ENCODE results near the gene BFSP2.

Gene BFSP2

GRCh38 chr3:133474251-133474801 lies 74.5 kb downstream of the BFSP2 start:
- no peaks in the 10 kb centered on the region for H3K79me2 ChIP-seq (ENCODE audit: low read length)
- no peaks in the 10 kb centered on the region for H3K27me3 ChIP-seq (ENCODE audit: low read depth, low read length)
- no peaks in the 10 kb centered on the region for H4K20me1 ChIP-seq (ENCODE audit: insufficient read depth, low read length)
- H3K4me2 ChIP-seq (ENCODE audit: low read length): peak overlapping the region; percentile 95
- H3K9ac ChIP-seq (ENCODE audit: low read length): peak overlapping the region; percentile 69
- H3K36me3 ChIP-seq (replicated peaks; ENCODE audit: low read depth, low read length): no peaks in the 10 kb centered on the region
- H3K9me3 ChIP-seq (ENCODE audit: insufficient read depth, low read length): peaks cover 4% of the 10 kb centered on the region; the same call in 1 of the 2 replicates
- H3K27ac ChIP-seq (ENCODE audit: low read length): peak overlapping the region; percentile 98
- no peak overlapping the region for H2AFZ ChIP-seq (ENCODE audit: low read depth, low read length)
- H3K4me3 ChIP-seq (ENCODE audit: low read length): peak overlapping the region; percentile 67
- H3K4me1 ChIP-seq (ENCODE audit: low read length): peaks cover 69% of the 10 kb centered on the region
- TF ChIP-seq EZH2phosphoT487 (IDR thresholded peaks at IDR 0.05; ENCODE audit: low read depth): no peak
- TF ChIP-seq, protein P1, sequence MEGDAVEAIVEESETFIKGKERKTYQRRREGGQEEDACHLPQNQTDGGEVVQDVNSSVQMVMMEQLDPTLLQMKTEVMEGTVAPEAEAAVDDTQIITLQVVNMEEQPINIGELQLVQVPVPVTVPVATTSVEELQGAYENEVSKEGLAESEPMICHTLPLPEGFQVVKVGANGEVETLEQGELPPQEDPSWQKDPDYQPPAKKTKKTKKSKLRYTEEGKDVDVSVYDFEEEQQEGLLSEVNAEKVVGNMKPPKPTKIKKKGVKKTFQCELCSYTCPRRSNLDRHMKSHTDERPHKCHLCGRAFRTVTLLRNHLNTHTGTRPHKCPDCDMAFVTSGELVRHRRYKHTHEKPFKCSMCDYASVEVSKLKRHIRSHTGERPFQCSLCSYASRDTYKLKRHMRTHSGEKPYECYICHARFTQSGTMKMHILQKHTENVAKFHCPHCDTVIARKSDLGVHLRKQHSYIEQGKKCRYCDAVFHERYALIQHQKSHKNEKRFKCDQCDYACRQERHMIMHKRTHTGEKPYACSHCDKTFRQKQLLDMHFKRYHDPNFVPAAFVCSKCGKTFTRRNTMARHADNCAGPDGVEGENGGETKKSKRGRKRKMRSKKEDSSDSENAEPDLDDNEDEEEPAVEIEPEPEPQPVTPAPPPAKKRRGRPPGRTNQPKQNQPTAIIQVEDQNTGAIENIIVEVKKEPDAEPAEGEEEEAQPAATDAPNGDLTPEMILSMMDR (IDR thresholded peaks at IDR 0.05; ENCODE audit: low read depth, low read length): no peak

GRCh38 chr3:133474817-133475216 lies 75.0 kb downstream of the BFSP2 start:
- Histone ChIP-seq H3K36me3 (replicated peaks; ENCODE audit: low read depth, low read length) (no peaks in the 10 kb centered on the region), H3K4me3 (ENCODE audit: low read length) (peak overlapping the region; percentile 67), H2AFZ (ENCODE audit: low read depth, low read length) (no peak overlapping the region; the same call in 1 of the 2 replicates), H3K4me1 (ENCODE audit: low read length) (peaks cover 68% of the 10 kb centered on the region), H3K9me3 (ENCODE audit: insufficient read depth, low read length) (peaks cover 4% of the 10 kb centered on the region; the same call in 1 of the 2 replicates), H3K79me2 (ENCODE audit: low read length) (no peaks in the 10 kb centered on the region), H4K20me1 (ENCODE audit: insufficient read depth, low read length) (no peaks in the 10 kb centered on the region), H3K4me2 (ENCODE audit: low read length) (peak overlapping the region; percentile 95), H3K9ac (ENCODE audit: low read length) (peak overlapping the region; percentile 69), H3K27me3 (ENCODE audit: low read depth, low read length) (no peaks in the 10 kb centered on the region), H3K27ac (ENCODE audit: low read length) (peak overlapping the region; percentile 98)
- TF ChIP-seq, protein P1 (IDR thresholded peaks at IDR 0.05; ENCODE audit: low read depth, low read length): no peak
- TF ChIP-seq EZH2phosphoT487 (IDR thresholded peaks at IDR 0.05; ENCODE audit: low read depth): no peak

DNA sequence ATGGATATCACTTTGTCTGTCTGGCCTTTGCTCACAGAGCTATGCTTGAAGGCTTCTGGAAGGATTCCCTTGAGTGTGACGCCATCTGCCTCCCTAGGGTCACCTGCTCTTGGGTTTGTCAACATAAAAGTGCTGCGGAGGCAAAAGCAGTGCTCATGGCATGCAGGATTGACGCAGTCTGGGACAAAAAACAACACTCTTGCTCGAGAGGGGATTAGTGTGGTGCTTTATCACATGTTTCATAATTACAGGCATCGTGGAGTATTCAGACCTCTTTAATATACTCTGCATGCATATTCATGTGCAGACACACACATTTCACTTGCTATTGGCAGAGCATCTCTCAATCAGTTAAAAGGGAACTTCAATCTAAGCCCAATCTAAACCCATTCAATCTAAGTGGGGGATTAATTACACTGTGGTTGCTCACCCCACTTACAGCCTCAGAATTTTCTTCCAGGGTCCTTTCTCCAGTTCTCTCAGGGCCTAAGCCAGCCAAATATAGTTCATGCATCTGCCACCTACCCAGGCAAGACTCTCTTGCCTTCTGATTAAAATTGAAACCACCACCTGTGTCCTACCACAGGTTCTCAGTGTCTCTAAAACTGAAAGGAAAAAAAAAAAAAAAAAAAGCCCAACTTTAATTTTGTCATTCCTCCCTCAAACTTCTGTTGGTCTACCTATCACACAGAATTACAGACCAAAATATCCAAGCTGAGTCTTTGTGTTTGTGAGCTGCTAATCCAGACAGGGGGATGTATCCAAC lies 75.6 kb downstream of the BFSP2 start:
- TF ChIP-seq EZH2phosphoT487 (IDR thresholded peaks at IDR 0.05; ENCODE audit: low read depth): no peak
- TF ChIP-seq, protein P1 (IDR thresholded peaks at IDR 0.05; ENCODE audit: low read depth, low read length): peak; percentile 35
- Histone ChIP-seq H3K79me2 (ENCODE audit: low read length) (no peaks in the 10 kb centered on the region), H3K27ac (ENCODE audit: low read length) (peak overlapping the region; percentile 98), H3K27me3 (ENCODE audit: low read depth, low read length) (no peaks in the 10 kb centered on the region), H3K9ac (ENCODE audit: low read length) (peak overlapping the region; percentile 73), H4K20me1 (ENCODE audit: insufficient read depth, low read length) (no peaks in the 10 kb centered on the region), H3K4me1 (ENCODE audit: low read length) (peaks cover 73% of the 10 kb centered on the region), H3K4me3 (ENCODE audit: low read length) (peak overlapping the region; percentile 67), H3K4me2 (ENCODE audit: low read length) (peak overlapping the region; percentile 95), H3K9me3 (ENCODE audit: insufficient read depth, low read length) (peaks cover 4% of the 10 kb centered on the region; the same call in 1 of the 2 replicates), H2AFZ (ENCODE audit: low read depth, low read length) (no peak overlapping the region; the same call in 1 of the 2 replicates), H3K36me3 (replicated peaks; ENCODE audit: low read depth, low read length) (no peaks in the 10 kb centered on the region)

GRCh38 chr3:133476971-133477375 lies 77.1 kb downstream of the BFSP2 start:
- H3K9me3 ChIP-seq (ENCODE audit: insufficient read depth, low read length): peaks cover 4% of the 10 kb centered on the region; the same call in 1 of the 2 replicates
- peak overlapping the region; percentile 95 for H3K4me2 ChIP-seq (ENCODE audit: low read length)
- H4K20me1 ChIP-seq (ENCODE audit: insufficient read depth, low read length): no peaks in the 10 kb centered on the region
- H3K9ac ChIP-seq (ENCODE audit: low read length): peak overlapping the region; percentile 73; the same call in 1 of the 2 replicates
- peaks cover 76% of the 10 kb centered on the region for H3K4me1 ChIP-seq (ENCODE audit: low read length)
- peak overlapping the region; percentile 13; the same call in 1 of the 2 replicates for H3K4me3 ChIP-seq (ENCODE audit: low read length)
- no peaks in the 10 kb centered on the region for H3K36me3 ChIP-seq (replicated peaks; ENCODE audit: low read depth, low read length)
- H2AFZ ChIP-seq (ENCODE audit: low read depth, low read length): peak overlapping the region; percentile 24
- H3K27me3 ChIP-seq (ENCODE audit: low read depth, low read length): no peaks in the 10 kb centered on the region
- no peaks in the 10 kb centered on the region for H3K79me2 ChIP-seq (ENCODE audit: low read length)
- TF ChIP-seq EZH2phosphoT487 (IDR thresholded peaks at IDR 0.05; ENCODE audit: low read depth): no peak
- TF ChIP-seq, protein P1 (IDR thresholded peaks at IDR 0.05; ENCODE audit: low read depth, low read length): no peak; the same call in 1 of the 2 replicates
- H3K27ac ChIP-seq (ENCODE audit: low read length): peak overlapping the region; percentile 98

All from OCI-LY3 (cell line).